ENCODE results near the gene MED31.
"Not testable (repeated sequence)": the region's sequence is repeated elsewhere in the genome, so short reads cannot be mapped to it uniquely, and the experiment has no call there.

The MED31 gene

DNA sequence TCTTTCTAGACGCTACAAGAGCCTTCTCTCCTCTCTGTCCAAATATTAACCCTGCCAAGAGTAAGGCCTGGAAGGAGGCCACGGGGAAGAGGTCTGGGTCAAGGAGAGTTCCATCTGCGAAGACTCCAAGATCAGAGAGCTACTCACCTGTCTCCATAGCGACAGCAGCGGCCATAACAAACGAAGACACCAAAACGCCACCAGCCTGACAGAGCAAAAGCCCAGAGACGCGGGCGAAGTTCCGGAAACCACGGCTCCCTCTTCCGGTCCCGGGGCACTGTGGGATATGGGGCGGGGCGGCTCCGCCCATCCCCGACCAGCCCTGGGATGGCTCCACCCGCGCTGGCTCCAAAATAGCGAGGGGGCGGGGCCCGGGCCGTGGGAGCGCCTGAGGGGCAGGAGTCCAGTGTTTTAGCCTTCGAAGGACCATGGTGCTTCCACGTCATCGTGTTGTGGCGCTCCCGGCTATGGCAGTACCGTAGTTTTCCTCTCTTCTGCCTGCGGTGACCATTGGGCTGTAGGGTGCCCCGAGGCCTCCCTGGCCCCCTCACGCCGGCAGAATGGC is at the start of gene MED31, which contains the start of gene C17orf100:
Gene MED31 (minus strand): TSS at position 252 of the 565 bp plus-strand sequence. CDS start 77 bp downstream, at position 175.
Gene C17orf100 (plus strand): TSS at position 409 of the 565 bp plus-strand sequence. CDS start 152 bp downstream, at position 561.
- peak; percentile 96 for DNase-seq (ENCODE audit: low spot score)

DNA sequence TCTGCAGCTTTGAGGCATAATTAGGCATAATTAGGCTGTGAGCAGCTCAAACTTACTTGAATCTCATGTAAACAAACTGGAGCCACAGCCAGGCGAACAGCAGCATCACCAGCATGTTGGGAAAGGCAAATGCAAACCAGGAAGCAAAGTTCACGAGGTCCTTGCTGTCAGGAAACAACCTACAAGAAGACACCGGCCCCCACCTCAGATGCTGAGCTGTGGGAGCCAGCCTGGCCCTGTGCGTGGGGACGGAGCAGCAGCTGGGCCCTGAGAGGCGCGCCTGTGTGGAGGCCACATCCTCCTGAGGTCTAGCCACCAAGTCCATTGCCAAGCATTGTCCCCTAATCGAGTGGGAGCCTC is 49.5 kb upstream of the MED31 start:
- no peak for DNase-seq (ENCODE audit: low spot score)

DNA sequence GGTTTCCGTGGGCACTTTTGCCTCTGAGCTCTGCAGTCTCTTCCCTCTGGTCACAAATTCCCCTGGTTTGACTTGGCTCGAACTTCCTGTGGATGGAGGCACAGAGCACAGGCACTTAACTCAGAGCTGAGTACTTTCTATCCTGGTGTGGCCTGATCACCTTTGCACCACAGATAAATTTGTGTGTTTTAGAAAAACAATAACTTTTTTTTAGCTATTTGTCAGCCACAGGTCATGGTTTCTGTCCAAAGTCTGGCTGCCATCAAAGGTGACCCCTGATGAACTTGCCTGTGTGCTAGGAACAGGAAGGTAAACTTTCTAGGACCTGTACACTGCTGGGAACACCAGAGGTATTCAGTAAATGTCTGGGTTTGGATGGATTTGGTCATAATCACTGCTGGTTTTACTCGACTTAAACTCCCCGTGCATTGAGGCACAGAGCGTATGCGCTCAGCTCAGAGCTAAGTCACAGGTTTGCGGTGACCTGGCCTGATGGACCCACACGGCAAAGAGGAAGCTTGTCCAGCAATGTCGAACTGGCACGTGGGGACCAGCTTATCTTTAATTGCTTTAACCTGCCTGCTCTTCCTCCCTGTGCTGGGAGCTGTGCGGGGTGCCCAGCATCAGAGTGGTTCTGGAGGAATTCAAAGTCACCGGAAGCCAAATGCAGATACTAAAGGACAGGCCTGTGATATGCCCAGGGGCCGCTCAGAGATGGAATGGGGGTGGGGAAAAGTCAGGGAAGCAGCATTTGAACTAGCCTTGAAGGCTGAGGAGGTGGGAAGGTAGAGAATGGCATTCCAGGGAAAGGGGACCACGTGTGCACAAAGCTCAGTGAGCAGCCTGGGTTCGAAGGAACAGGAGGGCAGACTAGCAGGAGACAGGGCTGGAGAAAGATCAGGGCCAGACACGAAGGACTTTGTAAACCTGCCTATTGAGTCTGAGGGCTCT is 48.9 kb upstream of the MED31 start:
- no peak for DNase-seq (ENCODE audit: low spot score)

DNA sequence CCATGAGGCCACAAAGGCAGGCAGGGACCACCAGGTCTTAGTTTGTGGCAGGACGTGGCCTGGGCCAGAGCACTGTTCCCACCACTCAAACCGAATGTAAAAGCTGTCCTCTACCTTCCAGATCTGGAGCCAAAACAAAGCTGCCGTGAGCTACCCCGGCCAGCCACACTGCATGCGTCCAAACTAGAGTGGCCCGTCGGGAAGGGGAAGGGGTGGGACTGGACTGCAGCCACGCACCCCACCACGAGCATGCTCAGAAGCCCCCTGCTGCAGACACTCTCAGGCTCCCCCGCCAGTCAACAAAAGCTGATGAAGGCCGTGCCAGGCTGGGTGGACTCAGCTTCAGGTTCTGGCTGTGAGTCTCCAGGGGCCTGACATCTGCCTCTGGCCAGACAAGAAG is 46.6 kb upstream of the MED31 start:
- DNase-seq (ENCODE audit: low spot score): no peak

DNA sequence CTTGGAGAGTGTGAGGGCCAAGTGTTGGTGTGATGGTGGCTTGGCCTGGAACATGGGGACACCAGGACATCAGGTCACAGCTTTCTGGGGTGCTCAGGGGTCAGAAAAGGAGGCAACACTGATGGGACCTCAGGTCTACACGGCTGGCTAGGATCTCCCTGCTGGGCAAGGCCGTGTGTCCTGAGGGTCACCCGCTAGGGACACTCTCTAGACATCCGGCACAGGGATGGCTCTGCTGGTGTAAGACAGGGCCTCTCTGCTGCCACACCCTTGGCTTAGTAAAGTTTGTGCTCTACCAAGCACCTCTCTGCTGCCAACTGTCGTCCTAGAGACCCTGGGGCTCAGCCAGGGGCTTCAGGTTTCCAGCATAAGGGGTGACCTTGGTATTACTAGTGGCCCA is 45.5 kb upstream of the MED31 start:
- DNase-seq (ENCODE audit: low spot score): no peak

DNA sequence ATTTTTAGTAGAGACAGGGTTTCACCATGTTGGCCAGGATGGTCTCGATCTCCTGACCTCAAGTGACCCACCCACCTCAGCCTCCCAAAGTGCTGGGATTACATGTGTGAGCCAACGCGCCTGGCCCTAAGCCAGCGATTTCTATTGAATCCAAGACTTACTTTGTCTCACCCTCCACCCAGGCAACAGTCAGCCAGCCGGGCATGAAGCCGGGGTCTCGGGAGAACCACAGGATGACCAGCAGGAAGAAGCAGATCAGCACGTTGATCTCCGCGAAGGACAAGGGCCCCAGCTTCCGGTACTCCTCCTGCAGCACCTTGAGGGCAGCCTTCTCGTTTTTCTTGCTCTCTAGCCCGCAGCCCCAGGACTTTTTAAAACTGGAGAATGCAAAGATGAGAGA is 44.2 kb upstream of the MED31 start:
- DNase-seq (ENCODE audit: low spot score): no peak

DNA sequence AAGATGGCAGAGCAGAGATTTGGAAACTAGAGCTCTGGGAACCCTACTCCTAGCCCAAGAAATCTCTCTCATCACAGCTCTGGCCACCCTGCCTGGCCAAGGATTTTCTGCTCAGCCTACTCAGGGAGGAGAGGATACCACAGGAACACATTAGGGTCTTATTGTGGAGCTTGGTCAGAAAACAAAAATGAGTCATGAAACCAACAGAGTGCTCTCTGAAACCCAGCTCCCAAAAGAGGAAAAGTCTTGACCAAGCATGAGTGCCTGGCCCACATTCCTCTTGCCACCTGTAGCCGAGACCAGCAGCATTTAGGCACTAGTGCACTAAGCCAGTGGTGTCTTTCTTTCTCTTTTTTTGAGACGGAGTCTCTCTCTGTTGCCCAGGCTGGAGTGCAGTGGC is 43.6 kb upstream of the MED31 start:
- no peak for DNase-seq (ENCODE audit: low spot score)

DNA sequence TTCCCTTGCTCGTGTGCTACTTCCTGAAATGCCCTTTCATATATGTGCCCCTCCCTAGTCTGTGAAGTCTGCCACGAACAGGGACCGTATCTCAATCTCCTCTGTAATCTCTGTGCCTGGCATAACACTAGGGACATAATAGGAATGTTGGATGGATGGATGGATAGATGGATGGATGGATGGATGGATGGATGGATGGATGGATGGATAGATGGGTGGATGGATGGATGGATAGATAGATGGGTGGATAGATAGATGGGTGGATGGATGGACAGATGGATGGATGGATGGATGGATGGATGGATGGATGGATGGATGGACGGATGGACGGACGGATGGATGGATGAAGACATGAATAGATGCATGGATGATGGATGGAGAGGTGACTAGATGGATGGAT is 40.6 kb upstream of the MED31 start:
- DNase-seq (ENCODE audit: low spot score): not testable (repeated sequence)

DNA sequence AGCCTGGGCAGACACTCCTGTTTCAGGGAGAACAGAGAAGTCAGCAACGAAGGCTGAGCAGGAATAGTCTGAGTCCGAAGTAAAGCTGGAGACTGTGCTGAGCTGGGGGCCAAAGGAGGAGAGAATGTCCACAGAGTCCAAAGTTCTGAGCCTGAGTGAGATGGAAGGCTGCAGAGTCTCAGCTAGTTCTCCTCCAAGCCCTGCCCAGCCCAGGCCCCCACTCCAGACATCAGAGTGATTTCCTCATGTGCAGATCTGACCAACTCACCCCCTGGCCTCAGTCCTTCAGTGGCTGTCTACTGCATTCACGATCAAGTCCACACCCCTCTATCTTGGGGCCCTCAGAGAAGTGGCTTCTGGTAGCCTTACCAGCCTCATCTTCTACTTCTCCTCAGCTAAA is 40.1 kb upstream of the MED31 start:
- no peak for DNase-seq (ENCODE audit: low spot score)

DNA sequence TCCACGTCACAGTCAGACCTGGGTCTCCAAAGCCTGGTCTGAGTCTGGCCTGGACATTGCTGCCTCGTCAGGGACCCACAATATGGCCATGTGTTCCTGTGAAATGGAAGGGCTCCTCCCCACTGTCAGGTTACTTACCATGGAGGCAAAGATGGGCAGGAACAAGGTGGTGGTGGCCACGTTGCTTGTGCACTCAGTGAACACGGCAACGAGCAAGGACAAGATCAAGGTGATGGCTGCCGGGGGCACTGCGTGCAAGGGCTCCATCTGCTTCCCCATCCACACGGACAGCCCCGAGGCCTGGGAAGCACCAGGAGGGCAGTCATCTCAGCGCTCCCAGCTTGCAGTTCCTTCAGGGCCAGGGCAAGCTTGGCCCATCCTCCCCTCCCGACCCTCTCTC is 39.2 kb upstream of the MED31 start:
- DNase-seq (ENCODE audit: low spot score): no peak

DNA sequence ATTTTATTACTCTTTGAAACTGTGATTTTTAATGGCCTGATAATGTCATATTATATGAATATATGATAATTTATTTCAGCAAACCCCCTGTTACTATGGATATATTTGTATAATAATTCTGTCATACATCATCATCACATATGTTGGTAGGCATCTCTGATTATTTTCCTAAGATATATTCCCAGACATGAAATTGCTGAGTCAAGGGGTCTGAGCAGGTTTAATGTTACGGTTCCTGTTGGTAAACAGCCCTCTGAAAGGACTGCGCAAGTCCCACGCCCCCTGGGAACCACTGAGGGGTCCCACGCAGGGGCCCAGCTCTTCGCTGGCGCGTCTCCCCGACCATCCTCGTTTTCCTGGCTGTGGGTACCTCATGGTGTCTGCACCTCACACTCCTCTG is 37.5 kb upstream of the MED31 start:
- DNase-seq (ENCODE audit: low spot score): no peak

DNA sequence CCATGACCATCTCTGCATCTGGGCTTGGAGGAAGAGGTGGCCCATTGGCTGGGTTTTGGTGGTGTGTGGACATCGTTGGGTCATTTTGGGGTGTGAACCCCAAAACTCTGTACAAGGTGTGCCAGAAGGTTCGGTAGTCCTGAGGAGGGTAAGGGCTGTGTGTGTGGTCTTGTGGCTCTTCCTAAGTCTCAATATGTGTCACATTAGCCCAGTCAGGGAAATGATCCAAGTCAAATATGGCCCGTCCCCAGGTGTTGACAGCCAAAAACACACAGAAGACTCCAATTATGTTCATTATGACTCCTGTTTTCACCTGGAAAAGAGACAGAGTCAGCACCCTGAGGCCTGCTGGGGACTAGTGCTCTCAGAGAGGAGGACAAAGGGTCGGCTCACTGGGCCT is 34.6 kb upstream of the MED31 start:
- DNase-seq (ENCODE audit: low spot score): no peak

DNA sequence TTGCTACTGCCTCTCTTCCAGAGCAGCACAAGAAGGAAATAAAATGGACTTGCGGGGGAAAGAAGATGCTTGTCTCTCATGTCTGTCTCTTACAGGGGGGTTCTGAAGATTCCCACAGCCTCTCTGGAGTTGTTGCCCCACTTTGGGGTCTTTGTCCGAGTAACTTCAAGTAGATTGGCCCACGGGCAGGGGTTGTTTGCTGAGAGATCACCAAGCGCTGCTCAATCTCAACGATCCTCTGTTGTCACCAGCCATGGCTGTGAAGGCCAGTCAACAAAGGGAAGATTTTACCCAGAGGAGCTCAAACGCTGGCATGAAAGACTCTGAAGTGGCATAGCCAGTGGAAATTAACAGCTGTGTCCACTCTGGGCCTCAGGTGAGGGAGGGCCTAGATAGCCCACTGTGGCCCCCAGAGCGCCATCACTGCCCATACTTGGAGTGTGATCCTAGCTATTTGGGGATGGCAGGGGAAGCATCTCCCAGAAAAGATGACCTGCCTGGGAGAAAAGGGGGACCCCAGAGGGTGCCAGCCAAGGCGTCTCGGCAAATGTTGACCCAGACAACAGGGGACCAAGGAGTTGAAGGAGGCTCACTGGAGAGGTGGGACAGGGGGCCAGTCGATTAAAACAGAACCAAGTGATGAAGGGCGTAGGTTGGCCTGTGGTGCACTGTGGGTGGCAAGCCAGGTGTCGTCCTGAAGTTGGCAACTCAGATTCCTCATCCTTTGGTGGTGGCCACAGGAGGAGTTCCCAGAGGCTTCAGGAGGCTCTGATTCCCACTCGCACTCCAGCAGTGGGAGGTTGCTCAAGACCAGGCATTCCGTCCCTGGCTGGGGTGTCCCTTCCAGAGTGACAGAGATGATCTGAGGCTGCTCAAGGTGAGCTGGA is 33.7 kb upstream of the MED31 start:
- no peak for DNase-seq (ENCODE audit: low spot score)

DNA sequence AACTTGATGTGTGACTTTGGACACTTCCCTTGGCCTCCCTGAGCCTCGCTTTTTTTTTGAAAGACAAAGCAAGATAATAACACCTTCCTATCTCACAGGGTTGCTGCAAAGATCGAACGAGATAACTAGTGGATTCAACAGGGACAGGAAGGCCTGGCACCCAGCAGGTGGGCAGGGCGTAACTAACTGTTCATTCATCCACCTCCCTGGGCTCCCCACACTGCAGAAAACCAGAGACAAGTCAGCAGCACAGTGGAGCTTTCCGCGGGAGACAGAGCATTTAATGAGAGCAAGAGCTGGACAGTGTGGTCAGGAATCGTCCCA is 33.0 kb upstream of the MED31 start:
- no peak for DNase-seq (ENCODE audit: low spot score)

DNA sequence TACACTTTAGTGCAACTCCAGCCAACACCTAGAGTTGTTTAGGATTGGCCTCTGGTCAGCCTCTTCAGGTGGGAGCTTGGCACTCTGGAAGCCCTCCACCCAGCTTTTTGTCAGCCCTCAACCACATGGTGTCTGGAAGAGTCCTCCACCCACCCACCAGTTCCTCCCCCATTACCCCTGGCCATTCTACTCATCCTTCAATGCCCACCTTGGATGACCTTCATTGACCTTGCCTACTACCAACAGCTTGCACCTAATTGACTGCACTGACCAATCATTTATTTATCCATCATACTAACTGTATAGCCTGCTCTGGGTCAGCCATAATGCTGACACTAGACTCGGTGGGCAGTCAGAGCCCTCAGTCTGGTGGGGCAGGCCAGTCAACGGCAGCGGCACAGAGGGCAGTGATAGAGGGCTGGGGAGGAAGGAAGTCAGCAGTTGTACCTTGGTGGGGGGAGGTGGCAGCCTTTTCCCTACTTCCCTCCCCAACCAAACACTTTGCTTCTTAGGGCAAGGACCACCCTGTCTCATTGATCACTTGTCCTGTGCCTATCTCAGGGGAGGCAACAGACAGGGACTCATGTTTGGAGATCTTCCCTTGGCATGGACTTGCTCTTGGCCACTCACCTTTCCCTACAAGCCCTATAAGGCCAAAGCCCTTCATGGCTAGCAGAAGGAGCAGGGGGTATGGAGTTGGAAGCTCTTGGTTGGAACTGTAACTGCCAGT is 32.5 kb upstream of the MED31 start:
- DNase-seq (ENCODE audit: low spot score): no peak

DNA sequence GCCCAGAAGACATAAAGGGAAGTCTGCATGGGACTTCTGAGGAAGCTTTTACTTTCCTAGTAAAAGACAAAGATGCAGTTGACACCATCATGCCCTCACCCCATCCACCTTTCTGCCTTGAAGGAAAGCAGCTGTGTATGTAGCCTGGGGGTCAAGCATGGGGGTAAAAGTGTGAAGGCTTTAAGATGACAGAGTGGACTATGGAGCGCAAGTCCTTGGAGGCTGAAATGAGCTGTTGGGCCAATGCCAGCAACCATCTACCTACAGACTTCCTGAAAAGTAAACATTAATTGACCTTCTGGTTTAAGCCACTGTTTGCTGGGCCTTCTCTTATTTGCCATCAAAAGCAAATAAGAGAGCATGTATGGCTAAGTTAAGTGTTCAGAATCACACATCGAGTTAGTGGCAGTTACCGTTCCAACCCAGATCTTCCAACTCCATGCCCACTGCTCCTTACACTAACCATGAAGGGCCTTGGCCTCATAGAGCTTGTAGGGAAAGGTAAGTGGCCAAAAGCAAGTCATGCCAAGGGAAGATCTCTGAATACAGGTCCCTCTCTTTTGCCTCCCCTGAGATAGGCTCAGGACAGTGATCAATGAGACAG is 31.8 kb upstream of the MED31 start:
- DNase-seq (ENCODE audit: low spot score): no peak

DNA sequence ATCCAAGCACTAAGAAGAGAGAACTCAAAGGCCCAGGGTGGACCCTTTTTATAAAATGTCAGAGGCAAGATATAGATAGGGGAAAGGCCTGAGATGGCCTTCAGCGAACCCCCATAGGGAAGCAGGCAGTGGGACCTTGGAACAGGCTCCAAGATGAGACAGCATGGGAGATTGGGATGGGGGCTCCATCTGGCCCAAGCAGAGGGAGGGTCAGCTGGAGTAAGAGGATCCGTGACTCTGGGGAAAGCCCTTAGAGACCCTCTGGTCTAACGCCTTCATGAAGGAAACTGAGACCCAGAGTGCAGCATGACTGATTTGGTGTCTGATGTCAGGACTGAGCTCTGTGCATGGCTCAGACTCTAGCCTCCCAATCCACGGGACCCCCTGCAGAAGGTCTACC is 30.9 kb upstream of the MED31 start:
- DNase-seq (ENCODE audit: low spot score): no peak

DNA sequence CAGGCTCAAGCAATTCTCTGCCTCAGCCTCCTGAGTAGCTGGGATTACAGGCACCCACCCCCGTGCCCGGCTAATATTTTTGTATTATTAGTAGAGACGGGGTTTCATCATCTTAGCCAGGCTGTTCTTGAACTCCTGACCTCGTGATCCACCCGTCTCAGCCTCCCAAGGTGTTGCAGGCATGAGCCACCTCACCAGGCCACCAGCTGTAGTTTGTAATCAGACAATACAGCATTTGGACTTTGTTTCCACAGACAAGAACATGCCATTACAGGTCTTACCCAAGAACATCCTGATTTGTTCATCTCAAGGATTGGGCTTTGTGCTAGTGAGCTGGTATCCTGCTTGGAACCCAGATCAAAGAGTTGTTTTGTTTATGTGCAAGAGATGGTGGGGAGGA is 30.3 kb upstream of the MED31 start:
- DNase-seq (ENCODE audit: low spot score): no peak

DNA sequence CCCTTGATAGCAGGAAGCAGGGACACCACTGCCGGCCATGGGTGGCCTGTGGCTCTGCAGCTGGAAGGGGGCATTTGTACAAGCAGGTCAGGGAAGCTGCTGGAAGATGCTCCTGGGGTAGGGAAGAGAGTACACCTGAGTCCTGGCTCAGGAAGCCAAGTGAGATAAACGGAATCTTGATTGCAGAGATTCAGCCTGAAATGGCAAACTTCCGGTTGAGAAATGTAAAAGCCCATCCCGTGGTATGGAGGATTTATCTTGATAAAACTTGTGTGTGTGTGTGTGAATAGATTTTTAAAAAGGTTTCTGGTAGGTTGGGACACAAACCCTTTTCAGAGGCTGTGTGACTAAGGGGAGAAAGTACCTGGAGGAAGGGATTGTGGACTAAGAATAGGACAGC is 29.8 kb upstream of the MED31 start:
- DNase-seq (ENCODE audit: low spot score): no peak

DNA sequence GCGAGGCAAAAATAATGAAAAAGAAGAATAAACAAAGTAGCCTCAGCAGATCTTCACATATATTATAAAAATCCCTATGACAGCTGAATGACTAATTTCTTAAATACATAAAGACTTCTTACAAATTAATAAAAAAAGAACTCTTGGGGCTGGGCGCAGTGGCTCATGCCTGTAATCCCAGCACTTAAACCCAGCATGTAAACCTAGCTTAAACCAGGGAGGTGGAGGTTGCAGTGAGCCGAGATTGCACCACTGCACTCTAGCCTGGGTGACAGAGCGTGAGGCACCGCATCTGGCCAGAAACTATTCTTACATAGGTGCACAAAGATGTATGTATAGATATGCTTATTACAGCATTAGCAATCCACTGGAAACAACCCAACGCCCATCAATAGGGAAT is 27.8 kb upstream of the MED31 start:
- DNase-seq (ENCODE audit: low spot score): no peak

DNA sequence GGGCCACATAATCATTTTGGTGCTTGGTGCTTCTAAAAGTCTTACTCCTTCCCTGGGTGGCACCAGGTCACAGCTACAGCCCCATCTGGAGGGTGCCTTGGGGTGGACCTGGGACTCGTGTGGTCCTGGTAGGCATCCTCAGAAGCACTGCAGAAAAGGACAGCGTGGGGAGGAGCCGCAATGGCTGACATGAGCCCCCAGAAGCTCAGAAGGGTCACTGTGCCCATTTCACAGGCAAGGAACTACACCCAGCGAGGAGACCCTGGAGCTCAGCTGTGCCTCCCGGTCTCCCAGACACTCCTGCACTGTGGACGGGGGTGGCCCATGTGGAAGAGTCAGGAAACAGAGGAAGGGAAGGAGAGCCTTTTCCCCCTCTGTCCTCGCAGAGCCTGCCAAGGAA is 26.5 kb upstream of the MED31 start:
- DNase-seq (ENCODE audit: low spot score): no peak
